HepG2 (cell line): ENCODE measurements around the gene ANKRD52. TPM values are rescaled to one million over a fixed set of nuclear protein-coding genes. Genes with fewer than 3 reads are reported as not detected.

ENCODE experiments used
- ATAC-seq: fragments of 200-7000 bp; cut with Tn5 transposase; 3 replicates; pipeline ENCODE4 v1.9.1; 2020; ENCODE audit warnings: mild to moderate bottlenecking, moderate library complexity
- Bru-seq: library from RNA; stranded (reverse); fragments of 400-500 nt; gene quantifications from one replicate; lab custom pipeline; 2021; lab: Mats Ljungman, UMichigan
- BruChase-seq, 2 experiments: library from RNA; stranded (reverse); fragments of 400-500 nt; gene quantifications; one replicate each; lab custom pipeline; 2021; lab: Mats Ljungman, UMichigan
- BruUV-seq: library from RNA; stranded (reverse); fragments of 400-500 nt; replicated peaks from 2 replicates; lab custom pipeline; 2021; lab: Mats Ljungman, UMichigan
- CTCF ChIA-PET: fragments of 300-600 bp; formaldehyde crosslinking; extraction: SDS; loops from one replicate; lab custom pipeline; 2021; ENCODE audit warnings: low total read pairs, inconsistent platforms, low intra/inter-chr PET ratio; lab: Yijun Ruan, JAX
- POLR2A ChIA-PET: fragments of 350-600 bp; sonication (Branson Sonifier 250); formaldehyde crosslinking; loops from one replicate; lab custom pipeline; 2020; ENCODE audit warnings: antibody characterized with exemption, inconsistent platforms; lab: Yijun Ruan, JAX
- DNase-seq: peaks from one replicate; pipeline ENCODE4 v3.0.0-alpha.2; 2015; ENCODE audit warnings: low spot score
- FAIRE-seq: peaks from 3 replicates; lab custom pipeline; 2011; peaks lifted over from hg19 to GRCh38; lab: Jason Lieb, UNC
- H2AFZ ChIP-seq: one replicate; pipeline ENCODE4 v1.6.1; 2011; ENCODE audit warnings: low read length, inconsistent platforms
- H3K27ac ChIP-seq: fragments of 300-600 bp; 3 replicates; pipeline ENCODE4 v1.8.0; 2011; ENCODE audit warnings: mixed run types, mild to moderate bottlenecking, mixed read lengths, low read length, inconsistent platforms; ENCODE audit not compliant: insufficient read depth; ENCODE audit errors: extremely low read length
- H3K27me3 ChIP-seq, 2 experiments: fragments of 200-600 bp in 1 of 2; 2 replicates in 1 of 2; 3 replicates in 1 of 2; pipeline versions ENCODE4 v1.6.0 to v1.8.0; 2011; ENCODE audit warnings: low read length in 2 of 2, mild to moderate bottlenecking in 2 of 2, moderate library complexity in 2 of 2, inconsistent platforms in 1 of 2; ENCODE audit not compliant: insufficient read depth in 2 of 2, control insufficient read depth in 1 of 2
- H3K36me3 ChIP-seq, 2 experiments: fragments of 200-600 bp in 1 of 2; replicated peaks in 1 of 2; 2 replicates in 1 of 2; 3 replicates in 1 of 2; pipeline versions ENCODE4 v1.5.1 to v1.8.0; 2011; ENCODE audit warnings: low read length in 2 of 2, inconsistent platforms in 1 of 2; ENCODE audit not compliant: insufficient read depth in 2 of 2, control insufficient read depth in 1 of 2
- H3K4me1 ChIP-seq: 2 replicates; pipeline ENCODE4 v1.5.1; 2012; ENCODE audit warnings: low read length, inconsistent platforms; ENCODE audit not compliant: insufficient read depth
- H3K4me2 ChIP-seq: 2 replicates; pipeline ENCODE4 v1.6.0; 2011; ENCODE audit warnings: low read depth, low read length, inconsistent platforms
- H3K4me3 ChIP-seq, 3 experiments: fragments of 200-600 bp in 1 of 3; sonication (generic), shearing (Covaris generic) in 1 of 3; replicated peaks in 1 of 3; 2 replicates each; pipeline ENCODE4 v1.5.1; 2011 to 2016; ENCODE audit warnings: low read length in 3 of 3, inconsistent platforms in 2 of 3, low read depth in 2 of 3, mild to moderate bottlenecking in 2 of 3, control low read depth in 1 of 3, mixed read lengths in 1 of 3; ENCODE audit not compliant: insufficient read depth in 1 of 3
- H3K79me2 ChIP-seq: one replicate; pipeline ENCODE4 v1.6.1; 2011; ENCODE audit warnings: low read length, inconsistent platforms; ENCODE audit not compliant: insufficient read depth
- H3K9ac ChIP-seq: 2 replicates; pipeline ENCODE4 v1.6.0; 2011; ENCODE audit warnings: mild to moderate bottlenecking, low read depth, low read length, inconsistent platforms; ENCODE audit not compliant: insufficient read depth
- H3K9me3 ChIP-seq: 2 replicates; pipeline ENCODE4 v1.5.1; 2012; ENCODE audit warnings: mild to moderate bottlenecking, low read length
- H4K20me1 ChIP-seq: 2 replicates; pipeline ENCODE4 v1.6.0; 2011; ENCODE audit warnings: inconsistent platforms, mild to moderate bottlenecking, low read length, moderate library complexity; ENCODE audit not compliant: insufficient read depth
- GPBP1L1 ChIP-seq: sonication (generic); formaldehyde crosslinking; IDR thresholded peaks from 2 replicates; pipeline ENCODE4 v1.5.0; 2020; ENCODE audit warnings: mild to moderate bottlenecking, missing genetic modification reagents
- HES4 ChIP-seq: sonication (generic); formaldehyde crosslinking; IDR thresholded peaks from 2 replicates; pipeline ENCODE4 v1.9.0; 2021; ENCODE audit warnings: mild to moderate bottlenecking, missing genetic modification reagents, borderline replicate concordance
- KLF13 ChIP-seq: sonication (generic); formaldehyde crosslinking; IDR thresholded peaks from 2 replicates; pipeline ENCODE4 v1.4.0; 2020; ENCODE audit warnings: mild to moderate bottlenecking, missing genetic modification reagents
- U2AF1 ChIP-seq: fragments of 200-400 bp; formaldehyde crosslinking; optimal IDR thresholded peaks from 2 replicates; pipeline ENCODE3; 2017; ENCODE audit warnings: mild to moderate bottlenecking, low read depth, low read length
- WIZ ChIP-seq: sonication (generic); formaldehyde crosslinking; IDR thresholded peaks from 2 replicates; pipeline ENCODE4 v1.5.1; 2020; ENCODE audit warnings: mild to moderate bottlenecking, missing genetic modification reagents
- ZNF276 ChIP-seq: sonication (generic); formaldehyde crosslinking; IDR thresholded peaks from 2 replicates; pipeline ENCODE4 v1.4.0; 2020; ENCODE audit warnings: mild to moderate bottlenecking, low read depth, missing genetic modification reagents
- ZNF333 ChIP-seq: sonication (generic); formaldehyde crosslinking; IDR thresholded peaks from 2 replicates; pipeline ENCODE4 v1.4.0; 2020; ENCODE audit warnings: mild to moderate bottlenecking, missing genetic modification reagents, borderline replicate concordance
- ZNF441 ChIP-seq: sonication (generic); formaldehyde crosslinking; IDR thresholded peaks from 2 replicates; pipeline ENCODE4 v1.7.0; 2021; ENCODE audit warnings: missing genetic modification reagents, borderline replicate concordance
- ZNF784 ChIP-seq: sonication (generic); formaldehyde crosslinking; IDR thresholded peaks from 2 replicates; pipeline ENCODE4 v1.5.1; 2020; ENCODE audit warnings: missing genetic modification reagents, mild to moderate bottlenecking, borderline replicate concordance
- ZNF883 ChIP-seq: sonication (generic); formaldehyde crosslinking; IDR thresholded peaks from 2 replicates; pipeline ENCODE4 v1.5.1; 2020; ENCODE audit warnings: mild to moderate bottlenecking, missing genetic modification reagents; ENCODE audit errors: not compliant biosample characterization
- WGBS: methylation state at CpG from one replicate; pipeline ENCODE4 v1.1.6; 2017; ENCODE audit warnings: low lambda C conversion rate; 5-methylcytosine and 5-hydroxymethylcytosine counted together
- in situ Hi-C: cut with HindIII; loops from 2 replicates; pipeline ENCODE4 v1.10.0; 2017; ENCODE audit warnings: low pct_unique_long_range_greater_than_20kb; ENCODE audit not compliant: extremely low pct_ligation_motif_present
- intact Hi-C: fragments of 100-400 bp; cut with micrococcal nuclease; formaldehyde crosslinking; loops from one replicate; pipeline ENCODE4 v1.10.0; 2022; ENCODE audit not compliant: unreplicated experiment
- long read RNA-seq, 2 experiments: library from RNA in 1 of 2; library from polyadenylated mRNA in 1 of 2; stranded (forward) in 1 of 2; unstranded in 1 of 2; transcript quantifications; one replicate each; pipeline ENCODE4 v2.0.0, GENCODE V29; 2019 to 2022
- polyA minus RNA-seq, 3 experiments: library from RNA; depleted of rRNA, polyadenylated mRNA; stranded (reverse); fragments of >200 nt; gene quantifications; 2 replicates each; pipeline ENCODE4 v1.2.3, GENCODE V29; 2011; ENCODE audit warnings: low replicate concordance in 1 of 3
- polyA plus RNA-seq, 8 experiments: library from polyadenylated mRNA; depleted of rRNA in 3 of 8; stranded (reverse) in 7 of 8; unstranded in 1 of 8; fragments of >200 nt; fragmentation: Illumina TruSeq in 4 of 8; extraction: Trizol in 4 of 8; gene quantifications; 2 replicates each; pipeline versions ENCODE4 v1.2.1 to v1.2.3, GENCODE V29; 2011 to 2016; ENCODE audit warnings: low read depth in 4 of 8, missing spikeins in 1 of 8, mixed read lengths in 1 of 8; ENCODE audit not compliant: insufficient read depth in 1 of 8
- total RNA-seq, 5 experiments: library from RNA; depleted of rRNA; stranded (reverse); fragments of >200 nt; fragmentation: Illumina TruSeq; extraction: Trizol; gene quantifications; 2 replicates each; pipeline ENCODE4 v1.2.3, GENCODE V29; 2016; ENCODE audit warnings: low read depth in 1 of 5

Gene ANKRD52
- 7.8 and 22.0 TPM in 2 replicates for total RNA-seq (2016; rRNA removed; fragmentation: Illumina TruSeq; extraction: Trizol)
- 1.1 and 2.9 TPM in 2 replicates for total RNA-seq (2016; cell fraction: cytosol; rRNA removed; fragmentation: Illumina TruSeq; extraction: Trizol; ENCODE audit: low read depth)
- 7.7 and 17.9 TPM in 2 replicates for total RNA-seq (2016; cell fraction: insoluble cytoplasmic fraction; rRNA removed; fragmentation: Illumina TruSeq; extraction: Trizol)
- total RNA-seq (2016; cell fraction: membrane; rRNA removed; fragmentation: Illumina TruSeq; extraction: Trizol): 4.4 and 5.8 TPM in 2 replicates
- total RNA-seq (2016; cell fraction: nucleus; rRNA removed; fragmentation: Illumina TruSeq; extraction: Trizol): 11.5 and 15.5 TPM in 2 replicates
- 9.2 and 11.2 TPM in 2 replicates for polyA plus RNA-seq (2011; rRNA removed)
- polyA plus RNA-seq (2011; cell fraction: cytosol; rRNA removed): 6.2 TPM in 2 replicates
- polyA plus RNA-seq (2011; cell fraction: nucleus; rRNA removed): 29.6 and 34.0 TPM in 2 replicates
- 9.0 and 10.3 TPM in 2 replicates for polyA plus RNA-seq (2012)
- 0.48 and 0.53 TPM in 2 replicates for polyA plus RNA-seq (2016; cell fraction: cytosol; fragmentation: Illumina TruSeq; extraction: Trizol; ENCODE audit: low read depth)
- 9.4 and 12.7 TPM in 2 replicates for polyA plus RNA-seq (2016; cell fraction: insoluble cytoplasmic fraction; fragmentation: Illumina TruSeq; extraction: Trizol; ENCODE audit: low read depth)
- polyA plus RNA-seq (2016; cell fraction: membrane; fragmentation: Illumina TruSeq; extraction: Trizol; ENCODE audit: low read depth): 1.5 and 1.6 TPM in 2 replicates
- 25.3 and 28.1 TPM in 2 replicates for polyA plus RNA-seq (2016; cell fraction: nucleus; fragmentation: Illumina TruSeq; extraction: Trizol; ENCODE audit: insufficient read depth, low read depth)
- polyA minus RNA-seq (2011; rRNA and poly(A)+ RNA removed; ENCODE audit: low replicate concordance): 34.8 and 47.2 TPM in 2 replicates
- polyA minus RNA-seq (2011; cell fraction: cytosol; rRNA and poly(A)+ RNA removed): 11.2 and 12.0 TPM in 2 replicates
- polyA minus RNA-seq (2011; cell fraction: nucleus; rRNA and poly(A)+ RNA removed): 11.9 and 12.7 TPM in 2 replicates
- percentile 62 among the genes with signal in this experiment for Bru-seq, nascent RNA
- percentile 83 among the genes with signal in this experiment for BruChase-seq, experiment 1, labeled RNA remaining after a 6-hour chase
- BruChase-seq, experiment 2, labeled RNA remaining after a 2-hour chase: percentile 84 among the genes with signal in this experiment
- long read RNA-seq, experiment 1, partial matches to known transcripts: 0 of 5 reads
- long read RNA-seq, experiment 1, other reads (novel, unspliced or antisense): 5 of 5 reads
- long read RNA-seq, experiment 2, full-length matches to known transcripts: 6 of 52 reads
- long read RNA-seq, experiment 2, partial matches to known transcripts: 4 of 52 reads
- long read RNA-seq, experiment 2, other reads (novel, unspliced or antisense): 42 of 52 reads

- ATAC-seq (peak; percentile 92), DNase-seq (peak; percentile 26), FAIRE-seq (no peak)
- no TSS peak for BruUV-seq
- in situ Hi-C loops: loop anchor here (5.0 kb wide), 2 partner anchors 36 to 66 kb away; partner anchors contain the start of genes NABP2 and RNF41
- Histone ChIP-seq H3K27ac (peak within 1 kb of the TSS; percentile 45), H3K27me3 (no peaks in the 10 kb centered on the region), H3K4me2 (peak within 1 kb of the TSS; percentile 97), H3K4me3 (peak within 1 kb of the TSS; percentile 74 to 96 (median 88)), H3K9me3 (no peaks in the 10 kb centered on the region), H3K4me1 (peaks cover 28% of the 10 kb centered on the region), H3K79me2 (peaks cover 10% of the 10 kb centered on the region), H4K20me1 (no peaks in the 10 kb centered on the region), H3K36me3 (peaks cover 8 to 23% of the 10 kb centered on the region in 2 experiments), H2AFZ (peak within 1 kb of the TSS; percentile 86), H3K9ac (peak within 1 kb of the TSS; percentile 79)
- intact Hi-C loops: loop anchor here (1.0 to 5.0 kb wide), 2 partner anchors 36 to 65 kb away; partner anchors contain the start of genes NABP2 and RNF41
- CTCF ChIA-PET: interaction anchor here (0.7 to 2.1 kb wide), 7 partner anchors 9 to 67 kb away, joined by 3 to 12 read pairs (median 6); partner anchors contain the start of genes COQ10A, NABP2 and SLC39A5
- POLR2A ChIA-PET: interaction anchor here (0.5 to 3.5 kb wide), 9 partner anchors 9 to 177 kb away, joined by 3 to 24 read pairs (median 6); partner anchors contain the start of genes CNPY2, COQ10A, CS and RNF41
- 1% methylated on average over 19 of the region's 78 CpGs for WGBS
- TF ChIP-seq ZNF784 (CRISPR knock-in tag) (peak; percentile 84; the same call in 1 of the 2 replicates), ZNF441 (CRISPR knock-in tag) (peak; percentile 75), WIZ (CRISPR knock-in tag) (0 out of 2 replicates have a peak, but pooled peaks have one; percentile 44), ZNF276 (0 out of 2 replicates have a peak, but pooled peaks have one; percentile 41), ZNF333 (CRISPR knock-in tag) (peak; percentile 90; the same call in 1 of the 2 replicates), ZNF883 (CRISPR knock-in tag) (peak; percentile 64), KLF13 (CRISPR knock-in tag) (no peak), GPBP1L1 (CRISPR knock-in tag) (no peak), HES4 (CRISPR knock-in tag) (peak; percentile 86), U2AF1 (no peak)
These were observed at the start of gene ANKRD52 for GRCh38 chr12:56258068-56258819. Gene ANKRD52 (minus strand): TSS chr12:56258384. CDS start chr12:56258269, 115 bp downstream.
